GM12891 (cell line): ENCODE measurements around the gene PTPRT.

Experiments used
- PAX5 ChIP-seq: IDR thresholded peaks from 2 replicates; pipeline ENCODE4 v1.6.1; 2011; ENCODE audit warnings: low read length, moderate library complexity, mild to moderate bottlenecking; ENCODE audit not compliant: insufficient read depth, severe bottlenecking
- POLR2A ChIP-seq: IDR thresholded peaks from 2 replicates; pipeline ENCODE4 v1.6.1; 2011; ENCODE audit warnings: low read depth, low read length, control low read depth
- POLR2AphosphoS5 ChIP-seq: IDR thresholded peaks from 2 replicates; pipeline ENCODE4 v1.6.1; 2011; ENCODE audit warnings: low read depth, low read length, control low read depth
- SPI1 ChIP-seq: IDR thresholded peaks from 2 replicates; pipeline ENCODE4 v1.6.1; 2011; ENCODE audit warnings: low read depth, low read length, control low read depth
- TAF1 ChIP-seq: IDR thresholded peaks from 2 replicates; pipeline ENCODE4 v1.6.1; 2011; ENCODE audit warnings: low read depth, low read length, control low read depth

GRCh38 chr20:43006651-43007375 is 182.9 kb downstream of the PTPRT start:
- TF ChIP-seq POLR2A: no peak
- TF ChIP-seq TAF1: no peak
- TF ChIP-seq POLR2AphosphoS5: no peak
- TF ChIP-seq SPI1: no peak
- no peak for TF ChIP-seq PAX5
